HK-2 (cell line): ENCODE data around the gene CNEP1R1.

Experiments used
- DNase-seq: peaks from one replicate; pipeline ENCODE4 v3.0.0-alpha.2; 2018; ENCODE audit not compliant: unreplicated experiment

The CNEP1R1 gene

GRCh38 chr16:50017553-50017952 is 7.5 kb upstream of the CNEP1R1 start:
- DNase-seq, result no peak

GRCh38 chr16:50021544-50021943 is 3.5 kb upstream of the CNEP1R1 start:
- no peak for DNase-seq

- DNase-seq, result no peak
Measured at GRCh38 chr16:50023641-50024040, 1.4 kb upstream of the CNEP1R1 start.

- no peak for DNase-seq
Measured at GRCh38 chr16:50024207-50024606, 818 bp upstream of the CNEP1R1 start.

GRCh38 chr16:50025537-50025931 is 509 bp downstream of the CNEP1R1 start:
- DNase-seq, result no peak

- no peak for DNase-seq
Measured at GRCh38 chr16:50027829-50028228, 2.8 kb downstream of the CNEP1R1 start.

- DNase-seq, result no peak
Measured at GRCh38 chr16:50035468-50035992, 10.5 kb downstream of the CNEP1R1 start.

- DNase-seq, result no peak
Measured at GRCh38 chr16:50036426-50036825, 11.4 kb downstream of the CNEP1R1 start.

- no peak for DNase-seq
Measured at GRCh38 chr16:50037662-50038220, 12.7 kb downstream of the CNEP1R1 start.

- no peak for DNase-seq
Measured at GRCh38 chr16:50038286-50038685, 13.3 kb downstream of the CNEP1R1 start.

- DNase-seq, result no peak
Measured at GRCh38 chr16:50038756-50039529, 13.9 kb downstream of the CNEP1R1 start.

GRCh38 chr16:50040018-50040417 is 15.0 kb downstream of the CNEP1R1 start:
- DNase-seq, result no peak

GRCh38 chr16:50040710-50041109 is 15.7 kb downstream of the CNEP1R1 start:
- no peak for DNase-seq

GRCh38 chr16:50043358-50043757 is 18.3 kb downstream of the CNEP1R1 start:
- DNase-seq, result no peak

GRCh38 chr16:50045412-50045811 is 20.4 kb downstream of the CNEP1R1 start:
- no peak for DNase-seq

- DNase-seq, result no peak
Measured at GRCh38 chr16:50046853-50047252, 21.8 kb downstream of the CNEP1R1 start.

- DNase-seq, result no peak
Measured at GRCh38 chr16:50047864-50048263, 22.8 kb downstream of the CNEP1R1 start.

- no peak for DNase-seq
Measured at GRCh38 chr16:50050802-50051201, 25.8 kb downstream of the CNEP1R1 start.

GRCh38 chr16:50056226-50056625 is 31.2 kb downstream of the CNEP1R1 start:
- DNase-seq, result no peak

- no peak for DNase-seq
Measured at GRCh38 chr16:50058091-50058771, 33.2 kb downstream of the CNEP1R1 start.

- DNase-seq, result no peak
Measured at GRCh38 chr16:50059111-50059510, 34.1 kb downstream of the CNEP1R1 start.

GRCh38 chr16:50059669-50060068 is 34.6 kb downstream of the CNEP1R1 start:
- DNase-seq, result no peak

GRCh38 chr16:50061326-50061725 is 36.3 kb downstream of the CNEP1R1 start:
- no peak for DNase-seq
